CD14-positive monocyte (primary cell): ENCODE results near the gene CCDC150. TPM values are rescaled to one million over a fixed set of nuclear protein-coding genes. Genes with fewer than 3 reads are reported as not detected.

Experiments used
- DNase-seq, 3 donors: peaks; one replicate each; pipeline ENCODE4 v3.0.0-alpha.2; 2011 to 2022
- H2AFZ ChIP-seq: 2 replicates; pipeline ENCODE4 v1.6.0; 2012; ENCODE audit warnings: mild to moderate bottlenecking, low read depth, low read length, inconsistent platforms; ENCODE audit not compliant: insufficient read depth, poor library complexity, severe bottlenecking
- H3K27ac ChIP-seq, 2 donors: 1 replicate in 1 of 2; 2 replicates in 1 of 2; pipeline ENCODE4 v1.5.1; 2012 to 2013; ENCODE audit warnings: low read length in 2 of 2, control low read depth in 1 of 2, inconsistent platforms in 1 of 2, low read depth in 1 of 2, mild to moderate bottlenecking in 1 of 2
- H3K27me3 ChIP-seq, 2 donors: one replicate each; pipeline versions ENCODE4 v1.6.0 to v1.6.1; 2011 to 2013; ENCODE audit warnings: low read length in 2 of 2; ENCODE audit not compliant: control insufficient read depth in 2 of 2, insufficient read depth in 2 of 2
- H3K36me3 ChIP-seq, 2 donors: replicated peaks in 1 of 2; 1 replicate in 1 of 2; 2 replicates in 1 of 2; pipeline versions ENCODE4 v1.5.1 to v1.6.1; 2012 to 2013; ENCODE audit warnings: low read length in 2 of 2, control low read depth in 1 of 2, inconsistent platforms in 1 of 2, mild to moderate bottlenecking in 1 of 2; ENCODE audit not compliant: insufficient read depth in 2 of 2, control insufficient read depth in 1 of 2
- H3K4me1 ChIP-seq, 2 donors: 1 replicate in 1 of 2; 2 replicates in 1 of 2; pipeline versions ENCODE4 v1.5.1 to v1.6.1; 2012 to 2013; ENCODE audit warnings: low read length in 2 of 2, control low read depth in 1 of 2, inconsistent platforms in 1 of 2, mild to moderate bottlenecking in 1 of 2, moderate library complexity in 1 of 2; ENCODE audit not compliant: insufficient read depth in 2 of 2, control insufficient read depth in 1 of 2
- H3K4me2 ChIP-seq: replicated peaks from 2 replicates; pipeline ENCODE3; 2012; ENCODE audit warnings: low read length, moderate library complexity, mild to moderate bottlenecking; ENCODE audit not compliant: poor library complexity, severe bottlenecking; ENCODE audit errors: extremely low read depth
- H3K4me3 ChIP-seq, 3 experiments: fragments of 200-600 bp in 1 of 3; sonication (generic) in 1 of 3; replicated peaks in 1 of 3; 1 replicate in 2 of 3; 2 replicates in 1 of 3; pipeline ENCODE4 v1.5.1; 2011 to 2013; ENCODE audit warnings: low read length in 3 of 3, mild to moderate bottlenecking in 3 of 3, control low read depth in 2 of 3, low read depth in 2 of 3, inconsistent platforms in 1 of 3, moderate library complexity in 1 of 3
- H3K79me2 ChIP-seq: 2 replicates; pipeline ENCODE4 v1.6.0; 2012; ENCODE audit warnings: mild to moderate bottlenecking, control low read depth, inconsistent platforms, low read length, moderate library complexity; ENCODE audit not compliant: insufficient read depth
- H3K9ac ChIP-seq: 2 replicates; pipeline ENCODE4 v1.6.0; 2017; ENCODE audit warnings: low read length, mild to moderate bottlenecking; ENCODE audit not compliant: insufficient read depth, poor library complexity, severe bottlenecking
- H3K9me3 ChIP-seq, 2 donors: replicated peaks in 1 of 2; 1 replicate in 1 of 2; 2 replicates in 1 of 2; pipeline versions ENCODE4 v1.5.1 to v1.6.1; 2012 to 2013; ENCODE audit warnings: low read length in 2 of 2, control low read depth in 1 of 2; ENCODE audit not compliant: control insufficient read depth in 1 of 2, insufficient read depth in 1 of 2
- H4K20me1 ChIP-seq: 2 replicates; pipeline ENCODE4 v1.6.0; 2012; ENCODE audit warnings: mild to moderate bottlenecking, low read length, control low read depth, moderate library complexity; ENCODE audit not compliant: insufficient read depth
- H3K27ac Mint-ChIP-seq, 7 donors: one replicate each; pipeline ENCODE4 v1.8.0; 2020; ENCODE audit warnings: mild to moderate bottlenecking in 7 of 7, mixed read lengths in 7 of 7, moderate library complexity in 6 of 7, inconsistent platforms in 2 of 7
- H3K27me3 Mint-ChIP-seq, 3 donors: one replicate each; pipeline ENCODE4 v1.8.0; 2021 to 2022; ENCODE audit warnings: low read depth in 3 of 3, mild to moderate bottlenecking in 3 of 3, mixed read lengths in 3 of 3, moderate library complexity in 3 of 3, inconsistent platforms in 1 of 3
- H3K36me3 Mint-ChIP-seq, 2 donors: one replicate each; pipeline ENCODE4 v1.8.0; 2020; ENCODE audit warnings: mixed read lengths in 2 of 2, inconsistent platforms in 1 of 2, mild to moderate bottlenecking in 1 of 2
- H3K4me1 Mint-ChIP-seq: one replicate; pipeline ENCODE4 v1.8.0; 2020; ENCODE audit warnings: mild to moderate bottlenecking, mixed read lengths
- H3K4me3 Mint-ChIP-seq, 2 donors: one replicate each; pipeline ENCODE4 v1.8.0; 2020; ENCODE audit warnings: mild to moderate bottlenecking in 2 of 2, mixed read lengths in 2 of 2, moderate library complexity in 1 of 2
- H3K9me3 Mint-ChIP-seq, 7 donors: one replicate each; pipeline ENCODE4 v1.8.0; 2020 to 2022; ENCODE audit warnings: mixed read lengths in 7 of 7, mild to moderate bottlenecking in 6 of 7, moderate library complexity in 6 of 7, inconsistent platforms in 2 of 7
- WGBS: methylation state at CpG from one replicate; pipeline ENCODE4 v1.1.5; 2013; ENCODE audit warnings: missing lambda C conversion rate; ENCODE audit not compliant: insufficient coverage; 5-methylcytosine and 5-hydroxymethylcytosine counted together
- intact Hi-C, 2 donors: fragments of 100-400 bp; cut with micrococcal nuclease; formaldehyde crosslinking; loops; one replicate each; pipeline versions ENCODE4 v1.15.0 to v1.15.1; 2023
- polyA plus RNA-seq, 3 donors: library from polyadenylated mRNA; depleted of rRNA in 1 of 3; unstranded in 2 of 3; stranded (reverse) in 1 of 3; fragments of 300-500 nt in 2 of 3; fragments of >200 nt in 1 of 3; fragmentation: Illumina TruSeq in 2 of 3; gene quantifications; 1 replicate in 2 of 3; 2 replicates in 1 of 3; pipeline ENCODE4 v1.2.3, GENCODE V29; 2012 to 2021
- TF ChIP-seq, protein P1 (sequence below): fragments of 200-600 bp; IDR thresholded peaks from one replicate; pipeline ENCODE4 v1.8.0; 2022; ENCODE audit warnings: antibody characterized with exemption, mild to moderate bottlenecking

Gene CCDC150
- polyA plus RNA-seq, 3 donors: 0.09 TPM; not detected in 2

DNA sequence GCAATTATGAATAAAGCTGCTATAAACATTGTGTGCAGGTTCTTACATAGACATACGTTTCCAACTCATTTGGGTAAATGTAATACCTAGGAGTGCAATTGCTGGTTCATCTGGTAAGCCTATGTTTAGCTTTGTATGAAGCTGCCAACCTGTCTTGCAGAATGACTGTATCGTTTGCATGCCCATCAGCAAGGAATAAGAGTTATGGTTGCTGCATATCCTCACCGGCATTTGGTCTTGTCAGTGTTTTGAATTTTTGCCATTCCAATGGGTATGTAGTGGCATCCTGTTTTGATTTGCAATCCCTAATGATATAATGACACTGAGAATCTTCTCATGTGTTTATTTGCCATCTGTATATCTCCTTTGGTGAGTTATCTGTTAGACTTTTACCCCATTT is 20.7 kb downstream of the CCDC150 start:
- peaks cover 2 to 5% of the 10 kb centered on the region in 2 donors for H3K9me3 ChIP-seq
- H4K20me1 ChIP-seq: no peaks in the 10 kb centered on the region
- H3K4me1 ChIP-seq: no peaks in the 10 kb centered on the region
- H3K27ac Mint-ChIP-seq: no peak overlapping the region
- no peak for DNase-seq
- H3K27ac ChIP-seq: no peak overlapping the region
- no peaks in the 10 kb centered on the region for H3K27me3 Mint-ChIP-seq
- H3K36me3 Mint-ChIP-seq: peaks cover 8 to 27% of the 10 kb centered on the region in 2 donors
- no peak overlapping the region for H3K4me3 ChIP-seq
- no peak overlapping the region for H3K4me2 ChIP-seq
- H3K4me3 Mint-ChIP-seq: no peak overlapping the region
- no peaks in the 10 kb centered on the region for H3K27me3 ChIP-seq
- H3K36me3 ChIP-seq: no peaks in the 10 kb centered on the region
- H2AFZ ChIP-seq: no peak overlapping the region
- no peak overlapping the region for H3K9ac ChIP-seq
- no peaks in the 10 kb centered on the region for H3K4me1 Mint-ChIP-seq
- peaks cover 0 to 10% (median 6%) of the 10 kb centered on the region in 7 donors for H3K9me3 Mint-ChIP-seq
- TF ChIP-seq, protein P1, sequence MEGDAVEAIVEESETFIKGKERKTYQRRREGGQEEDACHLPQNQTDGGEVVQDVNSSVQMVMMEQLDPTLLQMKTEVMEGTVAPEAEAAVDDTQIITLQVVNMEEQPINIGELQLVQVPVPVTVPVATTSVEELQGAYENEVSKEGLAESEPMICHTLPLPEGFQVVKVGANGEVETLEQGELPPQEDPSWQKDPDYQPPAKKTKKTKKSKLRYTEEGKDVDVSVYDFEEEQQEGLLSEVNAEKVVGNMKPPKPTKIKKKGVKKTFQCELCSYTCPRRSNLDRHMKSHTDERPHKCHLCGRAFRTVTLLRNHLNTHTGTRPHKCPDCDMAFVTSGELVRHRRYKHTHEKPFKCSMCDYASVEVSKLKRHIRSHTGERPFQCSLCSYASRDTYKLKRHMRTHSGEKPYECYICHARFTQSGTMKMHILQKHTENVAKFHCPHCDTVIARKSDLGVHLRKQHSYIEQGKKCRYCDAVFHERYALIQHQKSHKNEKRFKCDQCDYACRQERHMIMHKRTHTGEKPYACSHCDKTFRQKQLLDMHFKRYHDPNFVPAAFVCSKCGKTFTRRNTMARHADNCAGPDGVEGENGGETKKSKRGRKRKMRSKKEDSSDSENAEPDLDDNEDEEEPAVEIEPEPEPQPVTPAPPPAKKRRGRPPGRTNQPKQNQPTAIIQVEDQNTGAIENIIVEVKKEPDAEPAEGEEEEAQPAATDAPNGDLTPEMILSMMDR: no peak
- WGBS: 89% methylated on average over 3 of the region's 3 CpGs
- intact Hi-C loops: no loop called here
- no peaks in the 10 kb centered on the region for H3K79me2 ChIP-seq

DNA sequence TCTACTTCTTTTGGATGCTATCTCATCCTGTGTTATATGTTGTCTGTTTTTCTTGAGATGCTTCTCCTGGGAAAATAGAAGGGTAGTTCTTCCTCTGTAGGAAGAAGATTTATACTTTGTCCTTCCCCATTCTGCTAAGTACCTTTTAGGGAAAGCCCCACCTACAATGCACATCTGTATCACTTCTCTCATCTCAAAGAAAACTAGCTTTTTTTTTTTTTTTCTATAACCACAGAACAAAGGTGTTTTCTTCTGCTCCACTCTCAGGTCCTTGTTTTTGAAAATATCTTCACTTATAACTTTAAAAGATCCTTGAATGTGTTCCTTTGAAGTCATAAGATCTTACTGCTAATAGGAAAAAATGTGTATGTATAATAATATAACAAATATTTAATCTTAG is 30.8 kb downstream of the CCDC150 start:
- Histone ChIP-seq H3K27me3 (no peaks in the 10 kb centered on the region), H3K4me1 (no peaks in the 10 kb centered on the region), H3K9me3 (no peaks in the 10 kb centered on the region), H3K27ac (no peak overlapping the region), H3K36me3 (peaks cover 0 to 5% of the 10 kb centered on the region in 2 donors), H4K20me1 (no peaks in the 10 kb centered on the region), H3K9ac (no peak overlapping the region), H3K4me2 (no peak overlapping the region), H3K79me2 (no peaks in the 10 kb centered on the region), H3K4me3 (no peak overlapping the region), H2AFZ (no peak overlapping the region)
- peaks cover 0 to 3% (median 0%) of the 10 kb centered on the region in 7 donors for H3K9me3 Mint-ChIP-seq
- no peaks in the 10 kb centered on the region for H3K27me3 Mint-ChIP-seq
- intact Hi-C loops: no loop called here
- no peaks in the 10 kb centered on the region for H3K4me1 Mint-ChIP-seq
- peaks cover 4 to 9% of the 10 kb centered on the region in 2 donors for H3K36me3 Mint-ChIP-seq
- no peak overlapping the region for H3K27ac Mint-ChIP-seq
- H3K4me3 Mint-ChIP-seq: no peak overlapping the region
- DNase-seq: no peak
- TF ChIP-seq, protein P1: no peak
